Stimulated activated CD4-positive, alpha-beta T cell treated with anti-CD3 and anti-CD28 coated beads, Interleukin-15, amount 100 ng/mL, for 24 hours (primary cell): ENCODE measurements around the gene ALLC.
A peak's percentile ranks its signal among the peaks of the same experiment; 100 is the strongest.

ENCODE experiments used
- DNase-seq: peaks from one replicate; pipeline ENCODE4 v3.0.0-alpha.2; 2020

Gene ALLC

DNA sequence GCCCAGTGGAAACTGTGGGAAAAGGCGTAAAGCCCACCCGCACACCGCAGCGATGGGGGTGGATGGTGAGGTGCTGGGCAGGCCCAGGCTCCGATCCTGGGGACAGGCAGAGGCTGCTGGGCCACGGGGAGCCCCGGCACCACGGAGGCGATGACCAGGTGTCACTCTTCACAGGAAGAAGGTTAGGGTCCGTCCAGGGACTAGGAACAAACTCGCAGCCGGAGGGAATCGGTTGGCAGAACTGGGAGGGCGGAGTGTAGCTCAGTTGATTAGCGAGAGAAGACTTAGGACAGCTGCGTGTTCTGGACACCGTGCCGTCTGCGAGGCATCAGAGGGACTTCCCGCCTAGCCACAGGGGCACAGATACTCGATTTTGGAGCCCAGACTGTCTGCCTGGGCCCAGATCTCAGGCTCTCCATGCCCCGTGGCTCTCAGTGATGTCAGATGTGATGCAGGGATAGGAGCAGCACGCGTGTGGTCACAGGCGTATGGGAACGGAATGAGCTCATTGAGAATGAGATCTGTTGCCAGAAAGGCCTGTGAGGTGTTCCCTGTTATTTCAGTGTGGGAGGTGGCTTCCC is 16.1 kb upstream of the ALLC start:
- no peak for DNase-seq

DNA sequence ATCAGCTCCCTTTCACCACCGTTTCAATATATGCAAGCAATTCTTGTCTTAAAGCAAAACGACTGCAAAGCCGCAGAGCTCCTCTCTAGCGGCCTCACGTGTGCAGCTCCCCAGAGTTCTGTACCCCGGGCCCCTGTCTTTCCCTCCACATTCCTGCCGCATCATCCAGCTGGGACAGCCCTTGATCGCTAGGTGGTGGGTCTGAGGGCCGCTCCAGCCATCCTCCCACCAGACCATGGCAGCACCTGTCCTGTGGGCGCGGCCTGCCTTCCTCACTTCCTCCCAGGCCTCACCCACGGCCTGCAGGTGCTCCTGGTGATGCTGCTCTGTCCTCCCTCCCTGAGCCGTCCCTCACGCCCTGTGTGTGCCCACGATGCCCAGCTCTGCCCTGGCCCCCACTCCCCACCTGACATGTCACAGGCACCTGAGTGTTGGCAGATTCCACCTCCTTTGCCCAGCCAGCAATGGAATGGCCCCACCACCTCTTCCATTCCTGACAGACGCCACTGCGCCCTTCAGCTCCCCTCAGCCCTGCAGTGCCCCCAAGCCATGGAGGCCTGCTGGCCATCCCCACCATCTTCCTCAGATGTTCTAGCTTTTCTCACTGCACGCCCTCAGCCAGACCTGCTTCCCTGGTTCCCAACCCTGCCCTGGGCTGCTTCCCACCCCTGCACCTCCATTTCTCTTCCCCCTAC is 15.3 kb upstream of the ALLC start:
- no peak for DNase-seq

DNA sequence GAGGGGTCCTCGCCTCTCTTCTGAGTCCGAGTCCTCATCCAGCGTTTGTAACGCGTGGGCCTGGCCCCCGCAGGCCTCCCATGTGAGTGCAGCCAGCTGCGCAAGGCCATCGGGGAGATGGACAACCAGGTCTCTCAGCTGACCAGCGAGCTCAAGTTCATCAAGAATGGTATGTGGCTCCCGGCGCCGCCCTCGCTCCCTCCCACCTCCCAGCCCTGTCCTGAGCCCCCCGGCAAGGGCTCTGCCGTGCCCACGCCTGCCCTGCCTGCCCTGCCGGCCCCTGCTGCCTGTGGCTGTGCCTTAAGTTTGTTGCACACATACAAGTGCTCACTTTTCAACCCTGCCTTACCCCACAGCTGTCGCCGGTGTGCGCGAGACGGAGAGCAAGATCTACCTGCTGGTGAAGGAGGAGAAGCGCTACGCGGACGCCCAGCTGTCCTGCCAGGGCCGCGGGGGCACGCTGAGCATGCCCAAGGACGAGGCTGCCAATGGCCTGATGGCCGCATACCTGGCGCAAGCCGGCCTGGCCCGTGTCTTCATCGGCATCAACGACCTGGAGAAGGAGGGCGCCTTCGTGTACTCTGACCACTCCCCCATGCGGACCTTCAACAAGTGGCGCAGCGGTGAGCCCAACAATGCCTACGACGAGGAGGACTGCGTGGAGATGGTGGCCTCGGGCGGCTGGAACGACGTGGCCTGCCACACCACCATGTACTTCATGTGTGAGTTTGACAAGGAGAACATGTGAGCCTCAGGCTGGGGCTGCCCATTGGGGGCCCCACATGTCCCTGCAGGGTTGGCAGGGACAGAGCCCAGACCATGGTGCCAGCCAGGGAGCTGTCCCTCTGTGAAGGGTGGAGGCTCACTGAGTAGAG is 14.4 kb upstream of the ALLC start:
- DNase-seq, result no peak

DNA sequence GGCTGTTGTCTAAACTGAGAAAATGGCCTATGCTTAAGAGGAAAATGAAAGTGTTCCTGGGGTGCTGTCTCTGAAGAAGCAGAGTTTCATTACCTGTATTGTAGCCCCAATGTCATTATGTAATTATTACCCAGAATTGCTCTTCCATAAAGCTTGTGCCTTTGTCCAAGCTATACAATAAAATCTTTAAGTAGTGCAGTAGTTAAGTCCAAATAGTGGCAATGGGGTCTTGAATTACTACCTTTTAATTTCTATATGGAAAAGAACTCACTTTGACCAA is 13.8 kb upstream of the ALLC start:
- no peak for DNase-seq

DNA sequence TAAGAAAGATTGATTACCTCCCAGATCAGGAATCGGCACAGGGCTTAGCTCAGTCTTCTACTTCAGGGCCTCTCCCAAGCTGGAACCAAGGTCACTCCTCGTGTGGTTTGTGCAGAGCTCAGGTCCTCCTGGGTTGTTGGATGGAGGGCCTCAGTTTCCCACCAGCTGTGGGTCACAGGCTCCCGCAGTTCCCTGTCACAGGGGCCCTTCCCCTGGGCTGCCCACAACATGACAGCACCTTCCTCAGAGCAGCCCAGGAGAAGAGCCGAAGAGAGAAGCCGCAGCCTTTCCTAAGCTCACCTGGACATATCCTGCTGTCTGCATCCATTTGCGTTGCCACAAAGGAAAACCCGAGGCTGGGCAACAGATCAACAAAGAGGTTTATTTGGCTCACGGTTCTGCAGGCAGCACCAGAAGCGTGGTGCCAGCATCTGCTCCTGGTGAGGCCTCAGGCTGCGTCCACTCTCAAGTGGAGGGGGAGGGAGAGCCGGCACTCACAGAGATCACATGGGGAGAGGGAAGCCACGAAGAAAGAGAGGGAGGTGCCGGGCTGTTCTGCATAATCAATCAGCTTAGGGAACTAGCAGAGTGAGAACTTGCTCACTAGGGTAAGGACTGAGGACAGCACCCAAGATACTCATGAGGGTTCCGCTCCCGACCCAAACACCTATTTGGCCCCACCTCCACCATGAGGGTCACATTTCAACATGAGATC is 13.0 kb upstream of the ALLC start:
- DNase-seq, result no peak

DNA sequence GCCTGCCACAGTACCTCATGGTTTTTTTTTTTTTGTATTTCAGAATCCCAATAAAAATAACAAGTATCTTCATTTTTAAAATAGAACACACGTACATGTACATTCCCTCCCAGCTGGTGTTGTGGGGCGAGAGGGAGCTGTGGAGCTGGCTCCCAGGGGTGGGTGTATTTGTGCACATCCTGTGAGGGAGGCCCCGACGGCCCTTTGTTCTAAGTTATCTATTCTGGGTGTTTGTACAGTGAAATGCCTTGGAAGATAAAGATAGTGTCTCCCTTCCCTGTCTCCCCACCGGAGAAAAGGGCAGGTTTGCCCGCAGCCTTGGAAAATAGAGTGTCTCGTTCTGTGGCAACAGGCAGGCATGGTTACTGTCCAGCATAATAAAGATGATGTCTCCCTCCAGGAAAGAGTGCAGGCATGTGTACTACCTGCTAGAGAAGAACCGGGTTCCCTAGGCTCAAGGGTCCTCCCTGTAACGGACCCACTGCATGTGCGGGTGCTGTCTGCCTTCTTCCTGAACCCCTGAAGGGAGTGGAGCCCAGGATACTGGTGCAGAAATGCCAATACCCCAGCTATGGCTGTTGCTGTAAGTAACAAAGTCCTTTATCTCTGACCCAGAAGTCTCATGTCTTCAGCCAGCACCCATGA is 12.1 kb upstream of the ALLC start:
- DNase-seq, result no peak

DNA sequence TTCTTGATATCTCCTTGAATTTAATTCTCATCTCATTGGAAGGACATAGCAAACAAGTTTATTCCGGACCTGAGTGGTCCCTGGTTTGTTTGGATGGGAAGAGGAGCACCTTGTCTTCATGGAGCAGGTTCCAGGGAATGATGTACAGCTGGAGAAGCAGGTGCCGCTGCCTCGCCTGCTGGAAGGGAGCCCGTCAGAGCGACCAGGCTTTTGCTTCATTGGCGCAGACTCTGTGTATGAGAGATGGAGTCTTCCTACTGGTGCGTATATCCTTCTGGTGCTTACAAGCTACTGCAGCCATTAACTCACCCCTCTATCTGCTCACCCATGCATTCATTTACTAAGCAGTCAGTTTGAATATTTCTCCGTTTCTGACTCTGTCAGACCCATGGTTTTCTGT is 11.6 kb upstream of the ALLC start:
- DNase-seq, result no peak

DNA sequence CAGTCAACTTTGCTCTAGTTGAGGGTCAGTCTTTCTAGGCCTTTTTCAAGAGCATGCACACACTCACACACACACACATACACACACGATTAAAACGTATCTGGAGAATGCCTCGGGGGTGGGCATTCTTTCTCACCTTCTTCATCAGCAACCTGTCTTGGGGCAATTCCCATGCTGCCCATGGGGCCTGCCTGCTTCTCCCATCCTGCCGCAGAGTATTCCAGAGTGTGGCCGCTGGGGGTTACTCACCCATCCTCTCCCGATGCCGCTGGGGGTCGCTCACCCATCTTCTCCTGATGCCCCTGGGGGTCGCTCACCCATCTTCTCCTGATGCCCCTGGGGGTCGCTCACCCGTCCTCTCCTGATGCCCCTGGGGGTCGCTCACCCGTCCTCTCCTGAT is 10.8 kb upstream of the ALLC start:
- DNase-seq, result no peak

DNA sequence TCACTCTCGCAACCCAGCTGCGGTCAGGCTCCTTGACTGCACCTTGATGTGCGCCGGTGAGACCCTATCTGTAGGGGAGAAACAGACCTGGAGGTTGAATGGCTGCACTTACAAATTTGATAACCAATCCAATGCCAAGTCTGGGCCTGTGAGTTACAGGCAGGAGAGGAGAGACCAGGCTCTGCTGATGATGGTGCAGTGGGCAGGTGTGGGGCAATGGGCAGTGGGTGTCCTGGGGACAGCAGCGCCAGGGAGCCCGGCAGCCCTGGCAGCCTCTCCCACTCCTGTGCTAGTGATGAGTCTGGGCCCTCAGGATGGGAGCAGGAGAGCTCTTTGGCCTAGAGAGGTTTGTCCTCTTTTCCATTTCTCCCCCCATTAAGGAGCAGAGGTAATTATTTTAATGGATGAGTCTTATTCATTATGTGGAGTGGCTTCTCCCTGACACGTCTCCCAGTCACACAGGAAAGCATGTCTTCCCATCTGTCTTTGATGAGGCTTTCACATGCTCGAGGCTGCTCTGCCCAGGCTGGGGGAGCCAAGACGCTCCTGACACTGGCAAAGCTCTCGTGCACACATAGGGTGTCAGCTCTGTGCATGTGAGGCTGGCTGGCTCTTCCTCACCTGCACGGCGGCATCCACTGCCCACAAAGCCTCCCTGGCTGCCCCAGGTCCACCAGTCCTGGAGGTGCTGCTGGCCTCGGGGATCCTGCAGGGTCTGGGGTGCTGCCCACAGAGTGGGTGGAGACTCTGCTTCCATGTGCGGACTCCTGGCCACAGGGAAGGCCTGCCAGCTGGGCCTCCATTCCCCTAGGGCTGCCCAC is 10.0 kb upstream of the ALLC start:
- DNase-seq, result no peak

DNA sequence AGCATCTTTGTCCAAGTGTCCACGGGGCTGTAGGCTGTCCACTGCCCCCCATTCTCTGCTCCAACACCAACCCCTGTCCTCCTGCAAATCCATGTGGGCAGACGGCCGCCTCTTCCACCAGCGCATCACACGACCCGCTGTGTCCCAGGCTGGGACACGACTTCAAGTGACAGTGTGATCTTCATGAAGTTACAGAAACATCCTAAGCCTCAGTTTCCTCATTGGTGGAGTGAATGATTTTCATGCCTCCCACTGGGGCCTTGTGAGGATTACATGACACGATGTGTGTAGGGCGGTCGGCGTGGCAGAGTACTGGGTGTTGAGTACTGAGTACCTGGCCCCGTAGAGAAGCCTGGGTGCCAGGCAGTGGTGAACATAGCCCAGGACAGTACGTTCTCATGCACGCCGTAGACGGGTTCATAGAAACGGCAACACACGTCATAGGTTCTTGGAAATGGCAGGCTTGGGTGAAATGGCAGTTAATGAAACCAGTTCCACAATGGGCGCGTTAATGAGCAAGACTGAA is 9.3 kb upstream of the ALLC start:
- no peak for DNase-seq

DNA sequence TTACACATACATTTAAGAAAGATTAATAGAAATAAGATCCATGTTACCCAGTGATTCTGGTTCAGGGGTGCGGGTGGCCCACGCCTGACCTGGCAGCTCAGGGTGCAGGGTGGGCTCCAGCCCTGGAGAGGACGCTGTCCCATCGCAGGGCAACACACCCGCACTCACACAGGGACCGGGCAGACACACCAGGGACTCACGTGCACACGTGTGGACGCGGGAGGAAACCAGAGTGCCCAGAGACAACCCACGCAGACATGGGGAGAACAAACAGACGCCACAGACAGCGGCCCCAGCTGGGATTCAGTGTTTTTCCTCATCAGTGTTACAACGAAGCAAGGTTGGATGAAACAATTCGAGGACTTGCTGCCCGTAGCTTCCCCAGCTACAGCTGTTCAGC is 8.4 kb upstream of the ALLC start:
- no peak for DNase-seq

DNA sequence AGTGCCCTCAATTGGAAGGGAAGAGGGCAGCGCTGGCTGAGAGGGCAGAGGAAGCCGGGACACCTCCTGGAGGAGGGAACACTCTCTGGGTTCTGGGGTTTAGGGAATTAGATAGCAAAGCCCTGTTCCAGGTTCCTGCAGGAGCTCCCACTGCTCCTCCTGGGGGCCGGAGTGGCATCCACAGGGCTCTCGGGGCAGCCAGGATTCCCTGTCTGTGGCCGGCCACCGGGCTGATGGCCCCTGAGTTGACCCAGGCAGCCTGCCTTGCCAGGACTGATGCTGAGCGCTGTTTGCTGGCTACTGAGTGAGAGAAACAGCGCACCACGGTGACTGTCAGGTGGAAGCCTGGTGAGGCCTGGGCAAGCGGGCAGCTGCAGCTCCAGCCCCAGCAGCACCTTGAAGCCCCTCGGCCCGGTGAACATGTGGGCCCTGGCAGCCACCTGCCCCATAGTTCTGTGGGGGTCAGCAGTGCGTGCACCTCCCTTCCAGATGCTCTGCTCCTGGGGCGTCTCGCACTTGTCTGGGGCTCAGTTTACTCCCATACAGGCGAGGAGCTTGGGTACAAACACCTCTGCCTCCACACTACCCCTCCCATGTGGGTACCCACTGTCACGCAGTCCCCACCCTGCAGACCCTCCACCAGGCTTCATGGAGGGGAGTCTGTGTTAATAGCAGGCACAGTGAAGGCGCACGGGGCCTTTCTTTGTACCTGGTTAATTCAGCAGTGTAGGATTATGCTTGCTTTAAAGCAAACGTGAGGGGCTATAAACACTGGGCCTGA is 7.7 kb upstream of the ALLC start:
- no peak for DNase-seq

DNA sequence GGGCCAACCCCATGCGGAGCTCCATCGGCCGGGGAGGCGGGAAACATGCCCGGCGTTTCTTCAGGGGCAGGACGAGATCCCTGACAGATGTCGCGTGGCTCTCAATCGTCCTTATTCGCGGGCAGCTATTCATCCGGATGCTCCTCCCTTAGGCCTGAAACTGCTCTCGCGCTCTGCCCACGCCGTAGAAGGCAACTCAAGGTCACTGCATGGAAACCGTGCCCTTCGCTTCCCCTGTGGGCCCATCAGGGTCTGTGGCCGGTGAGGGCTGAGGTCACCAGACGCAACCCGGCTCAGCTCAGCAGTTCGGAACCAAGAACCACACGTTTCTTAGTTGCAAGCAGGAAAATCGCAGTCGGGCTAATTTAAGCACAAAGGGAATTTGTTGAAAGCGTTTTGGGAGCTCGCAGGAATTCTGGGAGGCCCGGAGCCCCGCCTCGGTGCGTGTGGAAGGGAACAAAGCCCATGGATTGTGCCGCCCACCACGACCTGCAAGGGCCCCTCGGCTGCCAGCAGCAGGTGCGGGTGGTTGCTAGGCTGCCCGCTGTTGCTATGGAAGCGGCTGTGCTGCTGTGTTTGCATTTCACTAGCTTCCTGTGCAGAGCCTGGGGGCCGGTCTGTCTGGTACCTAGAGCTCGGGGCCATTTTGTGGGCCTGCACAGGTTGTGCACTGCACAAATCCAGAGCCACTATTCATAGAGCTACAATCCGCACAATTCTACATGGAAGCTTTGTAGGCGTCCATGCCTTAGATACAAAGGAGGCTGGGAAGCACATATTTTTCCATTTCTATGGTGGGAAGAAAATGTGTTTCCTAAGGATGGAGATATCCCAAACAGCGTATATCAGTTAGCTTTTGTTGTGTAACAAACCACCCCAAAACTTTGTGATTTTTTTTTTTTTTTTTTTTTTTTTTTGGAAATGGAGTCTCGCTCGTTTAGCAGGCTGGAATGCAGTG is 6.0 kb upstream of the ALLC start:
- DNase-seq, result peak; percentile 77

DNA sequence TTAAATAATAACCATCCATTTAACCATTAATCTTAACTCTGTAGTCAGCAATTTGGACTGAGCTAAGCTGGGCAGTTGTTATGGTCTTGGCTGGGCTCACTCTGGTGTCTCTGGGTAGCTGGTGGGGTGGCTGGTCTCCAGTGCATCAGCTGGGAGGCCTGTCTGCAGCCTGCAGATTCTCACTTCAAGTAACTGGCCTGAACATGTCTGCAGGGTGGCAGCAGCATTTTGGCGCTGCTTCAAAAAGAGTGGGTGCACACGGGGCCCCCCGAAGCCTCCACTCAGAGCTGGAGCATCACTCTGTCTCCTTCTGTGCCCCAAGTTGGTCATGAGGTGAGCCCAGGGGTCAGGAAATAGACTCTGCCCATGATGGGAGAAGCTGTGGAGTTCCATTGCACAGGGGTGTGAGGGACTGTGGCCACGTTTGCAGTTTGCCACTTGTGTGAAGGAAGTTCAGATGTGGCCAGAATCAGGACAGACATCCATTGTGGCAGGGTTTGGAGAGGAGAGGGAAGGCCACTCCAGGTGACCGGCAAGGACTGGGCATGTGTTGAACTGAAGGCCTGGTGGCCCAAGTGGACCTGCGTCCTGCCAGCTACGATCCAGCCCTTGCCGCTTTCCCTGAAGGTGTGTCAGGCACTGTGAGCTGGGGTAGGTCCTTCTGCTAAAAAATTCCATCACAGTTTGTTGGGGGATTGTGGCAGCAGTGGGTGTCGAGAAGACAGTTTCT is 4.9 kb upstream of the ALLC start:
- DNase-seq, result no peak

DNA sequence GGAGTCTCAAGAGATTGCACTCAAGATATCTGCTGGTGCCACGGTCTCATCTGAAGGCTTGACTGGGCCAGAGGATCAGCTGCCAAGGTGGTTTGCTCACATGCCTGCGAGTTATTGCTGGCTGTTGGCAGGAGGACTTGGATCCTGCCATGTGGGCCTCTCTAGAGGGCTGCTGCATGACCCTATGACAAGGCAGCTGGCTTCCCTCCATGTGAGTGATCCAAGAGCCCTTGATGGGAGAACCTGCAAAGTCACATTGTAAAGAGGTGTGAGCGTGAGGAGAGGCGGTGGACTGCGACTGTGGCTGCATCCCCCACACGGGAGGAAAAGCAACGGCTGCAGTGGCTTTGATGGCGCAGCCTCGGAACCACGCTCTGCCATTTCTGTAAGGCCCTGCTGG is 4.0 kb upstream of the ALLC start:
- DNase-seq, result no peak

DNA sequence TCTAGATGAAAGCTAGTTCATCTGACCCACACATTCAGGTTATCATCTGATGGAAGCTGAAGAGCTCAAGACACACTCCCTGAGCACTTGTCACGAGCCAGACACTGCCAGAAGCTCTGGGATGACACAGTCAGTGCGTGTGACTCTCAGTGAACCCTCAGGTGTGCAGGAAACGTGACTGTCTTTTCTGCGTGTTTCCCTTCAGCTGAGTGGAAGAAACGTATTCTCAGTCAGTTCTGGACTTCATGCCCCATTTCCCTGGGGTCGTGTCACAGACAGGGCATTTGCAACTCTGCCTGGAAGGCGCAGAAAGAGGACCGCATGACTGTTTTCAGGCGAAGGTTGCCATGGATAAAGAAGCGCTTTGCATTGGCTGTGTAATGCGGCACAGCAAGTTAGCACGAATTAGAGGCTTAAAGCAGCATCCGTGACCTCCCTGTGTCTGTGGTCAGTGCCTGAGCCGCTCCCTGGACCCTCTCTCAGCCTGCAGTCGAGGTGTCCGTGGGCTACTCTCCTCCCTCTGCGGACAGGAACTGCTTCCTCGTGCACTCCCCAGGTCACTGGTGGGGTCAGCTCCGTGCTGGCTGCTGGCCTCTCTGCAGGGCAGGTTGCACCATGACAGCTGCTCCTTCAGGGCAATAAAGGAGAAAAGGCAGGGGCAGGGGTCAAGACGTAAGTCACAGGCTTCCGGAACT is 3.3 kb upstream of the ALLC start:
- no peak for DNase-seq

DNA sequence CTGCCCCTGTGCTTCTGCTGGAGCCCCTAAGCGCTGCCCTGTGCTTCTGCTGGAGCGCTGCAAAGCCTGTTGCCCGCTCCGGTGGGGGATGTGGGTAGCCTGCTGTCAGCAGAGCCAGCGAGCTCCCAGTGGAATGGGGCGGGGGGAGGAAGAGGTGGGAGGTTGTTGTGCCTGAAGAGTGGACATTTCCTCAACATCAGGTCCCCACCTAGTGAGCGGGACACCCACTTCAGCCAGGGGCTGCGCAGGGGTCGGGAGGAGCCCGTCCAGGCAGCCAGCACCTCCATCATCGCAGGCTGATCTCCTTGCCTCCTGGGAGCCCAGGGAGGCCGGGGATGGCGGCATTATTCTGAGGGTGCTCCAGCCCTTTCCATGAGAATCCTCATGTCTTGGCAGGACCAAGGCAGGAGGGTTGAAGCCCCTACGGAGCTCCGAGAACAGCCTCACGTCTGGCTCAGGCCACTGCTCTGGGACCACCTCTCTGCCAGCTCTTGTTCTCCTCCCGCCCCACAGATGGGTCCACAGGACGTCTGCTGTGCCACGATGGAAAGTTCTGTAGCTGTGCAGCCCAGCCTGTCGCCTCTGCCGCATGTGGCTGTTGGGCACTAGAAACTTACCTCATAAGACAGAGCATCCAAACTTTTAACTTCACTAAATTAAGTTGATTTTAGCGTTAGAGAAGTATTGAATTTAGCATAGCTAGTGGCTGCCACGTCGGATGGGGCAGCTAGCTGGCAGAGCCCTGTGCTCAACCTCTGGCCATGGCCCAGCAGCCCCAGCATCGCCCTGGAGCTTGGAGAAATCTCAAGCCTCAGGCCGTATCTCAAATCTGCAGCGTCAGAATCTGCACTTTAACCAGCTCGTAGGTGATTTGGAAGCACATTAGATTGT is 1.9 kb upstream of the ALLC start:
- DNase-seq, result no peak
